OCI-LY3 (cell line): ENCODE results near the gene HELZ.

ENCODE experiments used
- H2AFZ ChIP-seq: fragments of 200-600, 300-600 bp; shearing (Covaris generic); 2 replicates; pipeline ENCODE4 v1.6.0; 2014; ENCODE audit warnings: antibody characterized with exemption, low read depth, low read length
- H3K27ac ChIP-seq: fragments of 200-600, 300-600 bp; sonication (generic); 2 replicates; pipeline ENCODE4 v1.5.1; 2014; ENCODE audit warnings: mild to moderate bottlenecking, low read length, moderate library complexity, mixed read lengths
- H3K27me3 ChIP-seq: fragments of 200-600, 300-600 bp; sonication (generic); 2 replicates; pipeline ENCODE4 v1.6.1; 2014; ENCODE audit warnings: low read depth, low read length, mixed read lengths
- H3K36me3 ChIP-seq: fragments of 200-600, 300-600 bp; sonication (generic); replicated peaks from 2 replicates; pipeline ENCODE3; 2014; ENCODE audit warnings: low read depth, low read length, mixed read lengths
- H3K4me1 ChIP-seq: fragments of 300-600, 200-600 bp; sonication (generic); 2 replicates; pipeline ENCODE4 v1.6.1; 2014; ENCODE audit warnings: low read length, mixed read lengths
- H3K4me2 ChIP-seq: fragments of 200-600, 300-600 bp; sonication (generic); 2 replicates; pipeline ENCODE4 v1.6.1; 2014; ENCODE audit warnings: low read length, mixed read lengths
- H3K4me3 ChIP-seq: fragments of 300-600, 200-600 bp; sonication (generic); 2 replicates; pipeline ENCODE4 v1.5.1; 2014; ENCODE audit warnings: antibody characterized with exemption, mild to moderate bottlenecking, low read length, moderate library complexity
- H3K79me2 ChIP-seq: fragments of 300-600, 200-600 bp; shearing (Covaris generic); 2 replicates; pipeline ENCODE4 v1.6.1; 2014; ENCODE audit warnings: mild to moderate bottlenecking, low read length, mixed read lengths
- H3K9ac ChIP-seq: fragments of 300-600, 200-600 bp; shearing (Covaris generic); 2 replicates; pipeline ENCODE4 v1.6.0; 2014; ENCODE audit warnings: mild to moderate bottlenecking, low read length, moderate library complexity
- H3K9me3 ChIP-seq: fragments of 200-600, 300-600 bp; shearing (Covaris generic); 2 replicates; pipeline ENCODE4 v1.6.1; 2014; ENCODE audit warnings: low read length, mixed read lengths; ENCODE audit not compliant: insufficient read depth
- H4K20me1 ChIP-seq: fragments of 200-600, 300-600 bp; sonication (generic); 2 replicates; pipeline ENCODE4 v1.6.1; 2016; ENCODE audit warnings: low read length, mixed read lengths; ENCODE audit not compliant: insufficient read depth
- CTCF ChIP-seq: fragments of 200-600, 300-600 bp; sonication (generic); IDR thresholded peaks from 2 replicates; pipeline ENCODE4 v1.5.1; 2014; ENCODE audit warnings: antibody characterized with exemption, low read length, low read depth
- EZH2phosphoT487 ChIP-seq: fragments of 200-600 bp; shearing (Covaris generic); IDR thresholded peaks from 2 replicates; pipeline ENCODE4 v1.6.1; 2018; ENCODE audit warnings: antibody characterized with exemption, mixed run types, low read depth

Gene HELZ

GRCh38 chr17:67239597-67239996 is 5.4 kb downstream of the HELZ start:
- TF ChIP-seq EZH2phosphoT487 (no peak), CTCF (no peak)
- Histone ChIP-seq H3K4me3 (no peak overlapping the region), H3K27me3 (no peaks in the 10 kb centered on the region), H4K20me1 (peaks cover 20% of the 10 kb centered on the region), H3K4me2 (no peak overlapping the region), H3K27ac (no peak overlapping the region), H3K79me2 (peaks cover 51% of the 10 kb centered on the region), H3K36me3 (peaks cover 34% of the 10 kb centered on the region), H3K4me1 (peaks cover 9% of the 10 kb centered on the region), H3K9ac (no peak overlapping the region), H3K9me3 (no peaks in the 10 kb centered on the region), H2AFZ (no peak overlapping the region)

GRCh38 chr17:67238991-67239390 is 6.0 kb downstream of the HELZ start:
- peaks cover 9% of the 10 kb centered on the region for H3K4me1 ChIP-seq
- H3K27ac ChIP-seq, result no peak overlapping the region
- H4K20me1 ChIP-seq, result peaks cover 20% of the 10 kb centered on the region
- H3K36me3 ChIP-seq, result peaks cover 34% of the 10 kb centered on the region
- H3K9me3 ChIP-seq, result no peaks in the 10 kb centered on the region
- TF ChIP-seq EZH2phosphoT487 (no peak), CTCF (no peak)
- no peak overlapping the region for H3K4me2 ChIP-seq
- no peak overlapping the region for H3K4me3 ChIP-seq
- peaks cover 45% of the 10 kb centered on the region for H3K79me2 ChIP-seq
- no peak overlapping the region for H3K9ac ChIP-seq
- H2AFZ ChIP-seq, result no peak overlapping the region
- H3K27me3 ChIP-seq, result no peaks in the 10 kb centered on the region

GRCh38 chr17:67232441-67232840 is 12.6 kb downstream of the HELZ start:
- Histone ChIP-seq H3K4me3 (no peak overlapping the region), H3K36me3 (peaks cover 34% of the 10 kb centered on the region), H3K79me2 (peaks cover 19% of the 10 kb centered on the region), H3K27me3 (no peaks in the 10 kb centered on the region), H2AFZ (no peak overlapping the region), H3K4me2 (no peak overlapping the region), H3K27ac (no peak overlapping the region), H3K4me1 (no peaks in the 10 kb centered on the region), H3K9ac (no peak overlapping the region), H4K20me1 (0 out of 2 replicates have a peak, but pooled peaks cover 9% of the 10 kb centered on the region), H3K9me3 (no peaks in the 10 kb centered on the region)
- TF ChIP-seq CTCF (no peak), EZH2phosphoT487 (no peak)

- TF ChIP-seq EZH2phosphoT487 (no peak), CTCF (no peak)
- H3K79me2 ChIP-seq, result peaks cover 42% of the 10 kb centered on the region
- no peak overlapping the region for H3K27ac ChIP-seq
- H3K27me3 ChIP-seq, result no peaks in the 10 kb centered on the region
- no peak overlapping the region for H3K4me3 ChIP-seq
- H3K9ac ChIP-seq, result no peak overlapping the region
- H2AFZ ChIP-seq, result no peak overlapping the region
- H4K20me1 ChIP-seq, result peaks cover 21% of the 10 kb centered on the region
- no peaks in the 10 kb centered on the region for H3K4me1 ChIP-seq
- H3K36me3 ChIP-seq, result peaks cover 37% of the 10 kb centered on the region
- no peak overlapping the region for H3K4me2 ChIP-seq
- H3K9me3 ChIP-seq, result no peaks in the 10 kb centered on the region
These were observed 15.7 kb downstream of the HELZ start for GRCh38 chr17:67229109-67229955.
